ENCODE measurements around the gene UBTD2.

DNA sequence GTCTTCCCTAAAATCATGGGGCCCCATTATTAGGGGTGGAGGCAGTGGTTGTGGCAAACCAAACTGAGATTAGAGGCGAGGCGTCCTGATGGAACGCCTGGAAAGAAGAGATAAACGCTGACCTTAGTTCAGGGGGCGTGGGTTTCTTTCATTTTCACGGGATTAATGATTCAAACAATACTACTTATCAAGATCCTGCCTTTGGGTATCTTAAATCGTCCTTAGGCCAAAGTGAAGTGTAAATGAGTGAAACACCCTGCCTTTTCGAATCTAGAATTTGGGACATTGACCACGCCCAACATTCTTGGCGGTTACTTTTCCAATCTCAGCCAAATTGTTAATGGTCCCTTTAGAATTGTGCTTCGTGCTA is 1.0 kb upstream of the UBTD2 start:
- no peak for TF ChIP-seq FOXM1 (IDR thresholded peaks at IDR 0.05; ENCODE audit: low read depth, low read length)
- TF ChIP-seq, protein P1, sequence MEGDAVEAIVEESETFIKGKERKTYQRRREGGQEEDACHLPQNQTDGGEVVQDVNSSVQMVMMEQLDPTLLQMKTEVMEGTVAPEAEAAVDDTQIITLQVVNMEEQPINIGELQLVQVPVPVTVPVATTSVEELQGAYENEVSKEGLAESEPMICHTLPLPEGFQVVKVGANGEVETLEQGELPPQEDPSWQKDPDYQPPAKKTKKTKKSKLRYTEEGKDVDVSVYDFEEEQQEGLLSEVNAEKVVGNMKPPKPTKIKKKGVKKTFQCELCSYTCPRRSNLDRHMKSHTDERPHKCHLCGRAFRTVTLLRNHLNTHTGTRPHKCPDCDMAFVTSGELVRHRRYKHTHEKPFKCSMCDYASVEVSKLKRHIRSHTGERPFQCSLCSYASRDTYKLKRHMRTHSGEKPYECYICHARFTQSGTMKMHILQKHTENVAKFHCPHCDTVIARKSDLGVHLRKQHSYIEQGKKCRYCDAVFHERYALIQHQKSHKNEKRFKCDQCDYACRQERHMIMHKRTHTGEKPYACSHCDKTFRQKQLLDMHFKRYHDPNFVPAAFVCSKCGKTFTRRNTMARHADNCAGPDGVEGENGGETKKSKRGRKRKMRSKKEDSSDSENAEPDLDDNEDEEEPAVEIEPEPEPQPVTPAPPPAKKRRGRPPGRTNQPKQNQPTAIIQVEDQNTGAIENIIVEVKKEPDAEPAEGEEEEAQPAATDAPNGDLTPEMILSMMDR (IDR thresholded peaks at IDR 0.05 in 2 of 3, conservative IDR thresholded peaks at IDR 0.05 in 1 of 3; ENCODE audit: control insufficient read depth in 2 of 3, extremely low read depth in 1 of 3, insufficient read depth in 1 of 3, low read depth in 3 of 3, low read length in 3 of 3): no peak
- TF ChIP-seq, protein P2, sequence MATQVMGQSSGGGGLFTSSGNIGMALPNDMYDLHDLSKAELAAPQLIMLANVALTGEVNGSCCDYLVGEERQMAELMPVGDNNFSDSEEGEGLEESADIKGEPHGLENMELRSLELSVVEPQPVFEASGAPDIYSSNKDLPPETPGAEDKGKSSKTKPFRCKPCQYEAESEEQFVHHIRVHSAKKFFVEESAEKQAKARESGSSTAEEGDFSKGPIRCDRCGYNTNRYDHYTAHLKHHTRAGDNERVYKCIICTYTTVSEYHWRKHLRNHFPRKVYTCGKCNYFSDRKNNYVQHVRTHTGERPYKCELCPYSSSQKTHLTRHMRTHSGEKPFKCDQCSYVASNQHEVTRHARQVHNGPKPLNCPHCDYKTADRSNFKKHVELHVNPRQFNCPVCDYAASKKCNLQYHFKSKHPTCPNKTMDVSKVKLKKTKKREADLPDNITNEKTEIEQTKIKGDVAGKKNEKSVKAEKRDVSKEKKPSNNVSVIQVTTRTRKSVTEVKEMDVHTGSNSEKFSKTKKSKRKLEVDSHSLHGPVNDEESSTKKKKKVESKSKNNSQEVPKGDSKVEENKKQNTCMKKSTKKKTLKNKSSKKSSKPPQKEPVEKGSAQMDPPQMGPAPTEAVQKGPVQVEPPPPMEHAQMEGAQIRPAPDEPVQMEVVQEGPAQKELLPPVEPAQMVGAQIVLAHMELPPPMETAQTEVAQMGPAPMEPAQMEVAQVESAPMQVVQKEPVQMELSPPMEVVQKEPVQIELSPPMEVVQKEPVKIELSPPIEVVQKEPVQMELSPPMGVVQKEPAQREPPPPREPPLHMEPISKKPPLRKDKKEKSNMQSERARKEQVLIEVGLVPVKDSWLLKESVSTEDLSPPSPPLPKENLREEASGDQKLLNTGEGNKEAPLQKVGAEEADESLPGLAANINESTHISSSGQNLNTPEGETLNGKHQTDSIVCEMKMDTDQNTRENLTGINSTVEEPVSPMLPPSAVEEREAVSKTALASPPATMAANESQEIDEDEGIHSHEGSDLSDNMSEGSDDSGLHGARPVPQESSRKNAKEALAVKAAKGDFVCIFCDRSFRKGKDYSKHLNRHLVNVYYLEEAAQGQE (IDR thresholded peaks at IDR 0.05; ENCODE audit: low read depth, low read length): no peak
- no peak for TF ChIP-seq ZNF274 (IDR thresholded peaks at IDR 0.05; ENCODE audit: insufficient read depth, insufficient read length)
- no peak for TF ChIP-seq HDAC6 (IDR thresholded peaks at IDR 0.05; ENCODE audit: unreplicated experiment)
- no peak for TF ChIP-seq STAT1 (conservative IDR thresholded peaks at IDR 0.05)
- no peak for TF ChIP-seq SIX5 (IDR thresholded peaks at IDR 0.05; ENCODE audit: low read depth, low read length, severe bottlenecking)
- no peak for TF ChIP-seq EZH2 (IDR thresholded peaks at IDR 0.05; ENCODE audit: borderline replicate concordance, control insufficient read depth, low read depth, low read length)
- no peak for TF ChIP-seq ESRRA (IDR thresholded peaks at IDR 0.05; ENCODE audit: low read length)
- TF ChIP-seq POLR2A (IDR thresholded peaks at IDR 0.05; ENCODE audit: low read depth, low read length): no peak
- no peak for TF ChIP-seq CEBPB (IDR thresholded peaks at IDR 0.05; ENCODE audit: borderline replicate concordance in 1 of 2, low read depth in 2 of 2, low read length in 2 of 2)
